T-cell (primary cell): ENCODE measurements around the gene LTF. TPM values are rescaled to one million over a fixed set of nuclear protein-coding genes. Genes with fewer than 3 reads are reported as not detected.

Experiments used
- ATAC-seq, 4 experiments: fragments of 200-7000 bp in 3 of 4; fragments of 150-1000 bp in 1 of 4; cut with Tn5 transposase; replicated peaks in 1 of 4; 1 replicate in 3 of 4; 2 replicates in 1 of 4; pipeline ENCODE4 v1.10.0; 2021; ENCODE audit warnings: moderate library complexity in 3 of 4, mild to moderate bottlenecking in 2 of 4, moderate number of reproducible peaks in 1 of 4
- CTCF ChIA-PET, 2 donors: fragments of 300-600 bp; sonication (Branson Sonifier 250); formaldehyde crosslinking; loops; one replicate each; lab custom pipeline; 2022; ENCODE audit warnings: antibody characterized with exemption in 2 of 2; lab: Charles Lee
- POLR2A ChIA-PET, 2 donors: fragments of 300-600 bp; sonication (Branson Sonifier 250); formaldehyde crosslinking; loops; one replicate each; lab custom pipeline; 2022; ENCODE audit warnings: antibody characterized with exemption in 2 of 2; lab: Charles Lee
- DNase-seq, 35 experiments: peaks; one replicate each; pipeline versions ENCODE4 v3.0.0 to v3.0.0-alpha.2; 2013 to 2023
- H3K27ac ChIP-seq: one replicate; pipeline ENCODE4 v1.5.1; 2013; ENCODE audit warnings: low read length
- H3K27me3 ChIP-seq, 2 experiments: replicated peaks in 1 of 2; 1 replicate in 1 of 2; 2 replicates in 1 of 2; pipeline versions ENCODE4 v1.6.1 to v1.7.0; 2013; ENCODE audit warnings: low read length in 1 of 2, mixed read lengths in 1 of 2; ENCODE audit not compliant: control insufficient read depth in 2 of 2, insufficient read depth in 2 of 2; ENCODE audit errors: extremely low read depth in 1 of 2
- H3K36me3 ChIP-seq, 2 donors: 1 replicate in 1 of 2; 2 replicates in 1 of 2; pipeline versions ENCODE4 v1.6.1 to v1.7.0; 2013; ENCODE audit warnings: low read length in 1 of 2; ENCODE audit not compliant: control insufficient read depth in 2 of 2, insufficient read depth in 1 of 2; ENCODE audit errors: extremely low read depth in 1 of 2
- H3K4me1 ChIP-seq, 2 experiments: 1 replicate in 1 of 2; 2 replicates in 1 of 2; pipeline versions ENCODE4 v1.6.1 to v1.7.0; 2013; ENCODE audit warnings: low read length in 2 of 2, mixed read lengths in 1 of 2; ENCODE audit not compliant: insufficient read depth in 2 of 2, control insufficient read depth in 1 of 2; ENCODE audit errors: extremely low read depth in 1 of 2
- H3K4me3 ChIP-seq, 2 donors: 1 replicate in 1 of 2; 2 replicates in 1 of 2; pipeline versions ENCODE4 v1.5.1 to v1.7.0; 2013; ENCODE audit warnings: mild to moderate bottlenecking in 2 of 2, low read length in 1 of 2, moderate library complexity in 1 of 2; ENCODE audit not compliant: control insufficient read depth in 1 of 2; ENCODE audit errors: extremely low read depth in 1 of 2
- H3K9me3 ChIP-seq: 2 replicates; pipeline ENCODE4 v1.7.0; 2013
- H3K27ac Mint-ChIP-seq, 2 donors: one replicate each; pipeline ENCODE4 v1.8.0; 2020 to 2021; ENCODE audit warnings: mild to moderate bottlenecking in 2 of 2, mixed read lengths in 2 of 2
- H3K27me3 Mint-ChIP-seq, 2 donors: one replicate each; pipeline ENCODE4 v1.8.0; 2021 to 2022; ENCODE audit warnings: mixed read lengths in 2 of 2
- H3K36me3 Mint-ChIP-seq: one replicate; pipeline ENCODE4 v1.8.0; 2021; ENCODE audit warnings: mixed read lengths
- H3K4me1 Mint-ChIP-seq, 3 donors: one replicate each; pipeline ENCODE4 v1.8.0; 2020 to 2022; ENCODE audit warnings: mixed read lengths in 3 of 3, mild to moderate bottlenecking in 1 of 3
- H3K4me3 Mint-ChIP-seq, 3 donors: one replicate each; pipeline ENCODE4 v1.8.0; 2020 to 2022; ENCODE audit warnings: mild to moderate bottlenecking in 3 of 3, mixed read lengths in 3 of 3, moderate library complexity in 3 of 3
- H3K9me3 Mint-ChIP-seq, 3 donors: one replicate each; pipeline ENCODE4 v1.8.0; 2020 to 2022; ENCODE audit warnings: mixed read lengths in 3 of 3
- WGBS: methylation state at CpG from one replicate; pipeline ENCODE4 v1.1.5; 2013; ENCODE audit warnings: missing lambda C conversion rate; ENCODE audit not compliant: insufficient coverage; 5-methylcytosine and 5-hydroxymethylcytosine counted together
- total RNA-seq, 35 experiments: library from RNA in 6 of 35; stranded (reverse) in 6 of 35; fragments of 120-200 nt in 1 of 35; gene quantifications; one replicate each; pipeline versions ENCODE4 v1.2.1 to v1.2.4 and lab custom pipeline; 2013 to 2026

Gene LTF
- total RNA-seq, 5 donors from 2014 or later (not counting 1 experiment from before 2014, with no cell fraction given) = 0.16 TPM; not detected in 4

DNA sequence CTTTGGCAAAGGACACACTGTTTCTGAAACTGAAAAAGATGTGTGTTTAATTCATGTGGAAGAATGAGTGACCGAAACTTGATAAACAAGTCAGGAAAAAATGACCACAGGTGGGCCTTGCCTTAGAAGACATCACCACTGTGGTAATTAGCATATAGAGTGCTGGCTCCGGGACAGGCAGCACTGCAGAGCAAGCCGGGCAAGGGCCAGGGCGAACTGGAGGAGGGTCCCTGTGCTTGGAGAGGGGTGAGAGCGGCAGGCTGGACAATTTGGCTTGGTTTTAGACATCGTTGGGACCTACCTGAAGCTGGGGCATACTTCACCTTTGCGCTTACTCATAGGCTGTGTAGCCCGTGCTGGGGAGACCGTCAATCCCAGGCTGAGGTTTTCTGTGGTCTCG, 41.2 kb upstream of the LTF start:
- H3K9me3 ChIP-seq = no peaks in the 10 kb centered on the region
- WGBS = 90% methylated on average over 9 of the region's 10 CpGs
- Mint-ChIP-seq H3K27me3 (peaks cover 0 to 2% of the 10 kb centered on the region in 2 donors), H3K4me1 (peaks cover 3 to 18% (median 18%) of the 10 kb centered on the region in 3 donors), H3K36me3 (no peaks in the 10 kb centered on the region), H3K4me3 (no peak overlapping the region), H3K27ac (no peak overlapping the region), H3K9me3 (no peaks in the 10 kb centered on the region)
- no peaks in the 10 kb centered on the region for H3K36me3 ChIP-seq
- no peak overlapping the region for H3K27ac ChIP-seq
- peaks cover 0 to 4% of the 10 kb centered on the region in 2 experiments for H3K4me1 ChIP-seq
- no peak for DNase-seq
- no peak for ATAC-seq
- ChIA-PET POLR2A (no interaction called here), CTCF (no interaction called here)
- no peak overlapping the region for H3K4me3 ChIP-seq
- H3K27me3 ChIP-seq = no peaks in the 10 kb centered on the region

DNA sequence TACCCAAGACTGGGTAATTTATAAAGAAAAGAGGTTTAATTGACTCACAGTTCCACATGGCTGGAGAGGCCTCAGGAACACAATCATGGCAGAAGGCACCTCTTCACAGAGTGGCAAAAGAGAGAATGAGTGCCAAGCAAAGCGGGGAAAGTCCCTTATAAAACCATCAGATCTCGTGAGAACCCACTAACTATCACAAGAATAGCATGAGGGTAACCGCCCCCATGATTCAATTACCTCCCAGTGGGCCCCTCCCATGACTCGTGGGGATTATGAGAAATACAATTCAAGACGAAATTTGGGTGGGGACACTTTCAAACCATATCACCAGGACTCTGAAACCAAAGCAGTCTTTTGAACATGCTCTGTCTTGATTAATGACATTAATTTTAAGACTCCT, 40.1 kb upstream of the LTF start:
- no peaks in the 10 kb centered on the region for H3K27me3 ChIP-seq
- Mint-ChIP-seq H3K36me3 (no peaks in the 10 kb centered on the region), H3K4me1 (peaks cover 5 to 22% (median 18%) of the 10 kb centered on the region in 3 donors), H3K9me3 (no peaks in the 10 kb centered on the region), H3K27ac (no peak overlapping the region), H3K27me3 (peaks cover 0 to 2% of the 10 kb centered on the region in 2 donors), H3K4me3 (no peak overlapping the region)
- WGBS = no CpG with 5 or more reads among the region's 5 CpGs
- H3K36me3 ChIP-seq = no peaks in the 10 kb centered on the region
- no peak overlapping the region for H3K4me3 ChIP-seq
- DNase-seq = peak in 2 of 35 experiments; percentile 13 to 40
- no peaks in the 10 kb centered on the region for H3K9me3 ChIP-seq
- H3K4me1 ChIP-seq = peaks cover 0 to 10% of the 10 kb centered on the region in 2 experiments
- peak in 2 of 4 experiments; percentile 11 to 29 for ATAC-seq
- H3K27ac ChIP-seq = no peak overlapping the region
- POLR2A ChIA-PET = no interaction called here
- CTCF ChIA-PET = no interaction called here

DNA sequence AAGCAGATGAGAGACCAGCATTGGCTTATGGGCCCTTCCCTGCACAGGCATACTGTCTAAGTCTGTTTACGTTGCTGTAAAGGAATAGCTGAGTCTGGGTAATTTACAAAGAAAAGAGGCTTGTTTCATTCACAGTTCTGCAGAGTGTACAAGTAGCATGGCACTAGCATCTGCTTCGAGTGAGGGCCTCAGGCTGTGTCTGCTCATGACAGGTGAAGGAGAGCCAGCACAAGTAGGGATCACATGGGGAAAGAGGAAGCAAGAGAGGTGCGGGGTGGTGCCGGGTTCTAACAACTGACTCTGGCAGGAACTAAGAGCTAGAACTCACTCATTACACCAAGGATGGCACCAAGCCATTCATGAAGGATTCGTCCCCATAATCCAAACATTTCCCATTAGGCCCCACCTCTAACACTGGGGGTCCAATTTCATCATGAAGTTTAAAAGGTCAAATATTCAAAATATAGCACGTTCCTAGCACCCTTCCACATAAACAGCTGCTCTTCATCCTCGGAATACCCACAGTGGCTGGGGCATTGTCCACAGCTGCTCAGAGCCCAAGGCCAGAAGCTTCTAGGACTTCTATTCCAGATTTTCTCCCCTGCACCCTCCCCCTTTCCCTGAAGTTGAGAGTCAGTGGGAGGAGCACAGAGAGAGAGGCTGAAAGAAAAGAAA, 38.6 kb upstream of the LTF start:
- Histone ChIP-seq H3K4me1 (peaks cover 0 to 10% of the 10 kb centered on the region in 2 experiments), H3K4me3 (no peak overlapping the region), H3K36me3 (no peaks in the 10 kb centered on the region), H3K9me3 (no peaks in the 10 kb centered on the region), H3K27ac (no peak overlapping the region), H3K27me3 (no peaks in the 10 kb centered on the region)
- no peak overlapping the region for H3K4me3 Mint-ChIP-seq
- WGBS = 75% methylated on average over 2 of the region's 7 CpGs
- no peaks in the 10 kb centered on the region for H3K9me3 Mint-ChIP-seq
- H3K36me3 Mint-ChIP-seq = no peaks in the 10 kb centered on the region
- H3K27me3 Mint-ChIP-seq = peaks cover 0 to 2% of the 10 kb centered on the region in 2 donors
- no peak overlapping the region for H3K27ac Mint-ChIP-seq
- H3K4me1 Mint-ChIP-seq = peaks cover 5 to 23% (median 22%) of the 10 kb centered on the region in 3 donors
- ChIA-PET POLR2A (interaction anchor here in 1 of 2 donors (0.6 kb wide), 1 partner anchor 122 kb away, joined by 3 read pairs; no protein-coding TSS in a partner anchor), CTCF (interaction anchor here in 1 of 2 donors (0.6 kb wide), 1 partner anchor 134 kb away, joined by 3 read pairs; no protein-coding TSS in a partner anchor)
- DNase-seq (no peak), ATAC-seq (no peak)

DNA sequence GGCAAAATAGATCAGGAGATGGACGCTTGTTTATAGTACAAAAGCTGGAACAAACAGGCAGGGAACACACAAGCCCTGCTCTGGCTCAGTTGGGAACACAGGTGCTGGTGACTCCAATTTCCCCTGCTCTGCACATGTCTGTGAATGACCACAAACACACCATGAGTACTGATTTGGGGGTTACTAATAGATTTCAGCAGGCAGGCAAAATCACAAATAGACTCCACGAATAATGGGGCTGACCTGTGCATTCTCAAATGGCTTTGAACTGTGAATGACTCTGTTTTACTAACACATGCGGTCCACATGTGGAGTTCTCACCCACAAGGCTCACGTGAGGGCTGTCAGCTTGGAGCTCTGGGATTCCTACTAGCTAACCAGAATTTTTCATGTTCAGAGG, 37.0 kb upstream of the LTF start:
- Histone ChIP-seq H3K4me3 (no peak overlapping the region), H3K27ac (no peak overlapping the region), H3K4me1 (peaks cover 4 to 12% of the 10 kb centered on the region in 2 experiments), H3K9me3 (no peaks in the 10 kb centered on the region), H3K36me3 (no peaks in the 10 kb centered on the region), H3K27me3 (no peaks in the 10 kb centered on the region)
- no peaks in the 10 kb centered on the region for H3K9me3 Mint-ChIP-seq
- H3K27me3 Mint-ChIP-seq = peaks cover 0 to 1% of the 10 kb centered on the region in 2 donors
- no peak overlapping the region for H3K4me3 Mint-ChIP-seq
- POLR2A ChIA-PET = no interaction called here
- no peaks in the 10 kb centered on the region for H3K36me3 Mint-ChIP-seq
- DNase-seq (no peak), ATAC-seq (no peak)
- H3K27ac Mint-ChIP-seq = no peak overlapping the region
- CTCF ChIA-PET = interaction anchor here in 1 of 2 donors (0.7 kb wide), 1 partner anchor 797 kb away, joined by 3 read pairs; no protein-coding TSS in a partner anchor
- 88% methylated on average over 4 of the region's 4 CpGs for WGBS
- H3K4me1 Mint-ChIP-seq = peaks cover 14 to 30% (median 23%) of the 10 kb centered on the region in 3 donors

DNA sequence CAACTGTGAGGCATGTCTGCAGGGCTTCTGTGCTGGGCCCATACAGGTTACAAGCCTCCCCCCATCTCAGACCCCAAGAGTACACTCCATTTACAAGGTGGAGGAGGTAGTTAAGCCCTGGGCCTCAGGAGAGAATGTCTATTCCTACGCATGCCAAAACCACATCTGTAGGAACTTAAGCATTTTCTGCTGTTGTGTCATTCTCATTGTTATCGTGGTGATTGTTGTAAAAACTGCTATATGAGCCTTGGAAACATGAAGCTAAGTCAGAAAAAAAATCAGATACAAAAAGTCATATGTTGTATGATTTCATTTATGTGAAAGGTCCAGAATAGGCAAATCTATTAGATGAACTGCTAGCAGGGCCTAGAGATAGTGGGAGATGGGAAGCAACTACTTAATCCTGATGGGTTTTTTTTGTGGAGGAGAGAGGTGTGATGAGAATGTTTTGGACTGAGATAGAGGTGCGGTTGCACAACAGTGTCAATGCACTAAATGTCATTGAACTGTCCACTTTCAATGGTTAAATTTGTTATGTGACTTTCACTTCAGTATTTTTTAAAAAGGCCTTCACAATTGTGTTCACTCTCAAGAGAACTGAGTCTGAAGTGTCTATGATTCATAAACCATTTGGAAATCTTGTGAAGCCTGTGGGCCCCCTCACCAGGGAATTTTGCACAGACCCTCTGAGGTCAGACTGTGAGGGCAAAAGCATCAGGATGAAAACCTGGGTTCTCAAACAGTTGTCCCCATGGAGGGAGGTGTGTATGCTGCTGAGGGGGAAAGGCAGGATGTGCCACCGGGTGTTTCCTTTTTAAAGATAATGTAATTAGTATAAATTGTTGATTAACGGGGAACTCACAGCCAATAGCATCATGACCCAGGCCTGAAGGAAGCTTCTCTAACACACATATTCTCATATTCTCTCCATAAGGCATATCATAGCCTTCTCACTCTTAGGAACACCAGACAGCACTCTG, 36.2 kb upstream of the LTF start:
- CTCF ChIA-PET = no interaction called here
- H3K36me3 ChIP-seq = no peaks in the 10 kb centered on the region
- Mint-ChIP-seq H3K27ac (no peak overlapping the region), H3K4me1 (peaks cover 17 to 33% (median 23%) of the 10 kb centered on the region in 3 donors), H3K36me3 (no peaks in the 10 kb centered on the region), H3K9me3 (no peaks in the 10 kb centered on the region), H3K27me3 (peaks cover 0 to 2% of the 10 kb centered on the region in 2 donors), H3K4me3 (no peak overlapping the region)
- no CpG with 5 or more reads among the region's 5 CpGs for WGBS
- no peak overlapping the region for H3K27ac ChIP-seq
- POLR2A ChIA-PET = no interaction called here
- H3K9me3 ChIP-seq = no peaks in the 10 kb centered on the region
- H3K4me1 ChIP-seq = peaks cover 4 to 15% of the 10 kb centered on the region in 2 experiments
- no peaks in the 10 kb centered on the region for H3K27me3 ChIP-seq
- no peak overlapping the region for H3K4me3 ChIP-seq
- no peak for DNase-seq
- ATAC-seq = no peak

DNA sequence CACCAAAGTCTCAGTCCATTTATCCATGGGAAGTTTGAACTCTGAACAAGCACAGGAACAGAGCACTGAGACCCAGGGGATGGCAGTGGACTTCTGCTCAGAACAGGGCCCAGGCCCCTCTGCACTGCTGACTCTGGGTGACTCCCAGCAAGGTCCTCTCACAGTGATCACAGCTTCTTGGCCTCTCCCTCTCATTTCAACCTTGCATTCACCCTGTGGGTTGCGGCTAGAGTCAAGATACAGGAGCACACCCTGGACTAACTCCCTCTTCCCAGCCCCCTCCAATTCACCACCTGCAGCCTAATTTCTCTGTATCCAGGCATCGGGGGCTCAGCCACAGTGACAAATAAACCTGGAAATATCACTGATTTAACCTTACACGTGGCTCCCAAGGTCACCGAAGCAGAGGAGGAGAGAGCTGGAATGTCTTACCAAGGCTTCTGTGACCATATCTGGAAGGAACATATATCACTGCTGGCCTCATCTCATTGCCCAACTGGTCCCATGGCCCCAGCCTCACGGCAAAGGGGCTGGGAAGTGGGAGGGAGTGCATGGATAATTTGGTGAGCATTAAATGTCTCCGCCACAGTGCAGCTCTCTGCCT, 34.3 kb upstream of the LTF start:
- H3K4me1 Mint-ChIP-seq = peaks cover 16 to 24% (median 22%) of the 10 kb centered on the region in 3 donors
- H3K9me3 Mint-ChIP-seq = no peaks in the 10 kb centered on the region
- ChIA-PET POLR2A (no interaction called here), CTCF (interaction anchor here (0.6 to 1.6 kb wide), 4 partner anchors 10 to 1935 kb away, joined by 3 to 6 read pairs (median 4); no protein-coding TSS in a partner anchor)
- Histone ChIP-seq H3K9me3 (no peaks in the 10 kb centered on the region), H3K36me3 (no peaks in the 10 kb centered on the region), H3K27me3 (no peaks in the 10 kb centered on the region), H3K27ac (no peak overlapping the region), H3K4me1 (peaks cover 4 to 15% of the 10 kb centered on the region in 2 experiments), H3K4me3 (no peak overlapping the region)
- peaks cover 0 to 2% of the 10 kb centered on the region in 2 donors for H3K27me3 Mint-ChIP-seq
- no peak for ATAC-seq
- no peak overlapping the region for H3K27ac Mint-ChIP-seq
- H3K36me3 Mint-ChIP-seq = no peaks in the 10 kb centered on the region
- 100% methylated on average over 4 of the region's 6 CpGs for WGBS
- no peak for DNase-seq
- no peak overlapping the region for H3K4me3 Mint-ChIP-seq
